Lower lobe of right lung (tissue), 2 donors: Measurements from ENCODE around the gene ELF2. TPM values are rescaled to one million over a fixed set of nuclear protein-coding genes. Genes with fewer than 3 reads are reported as not detected.
A peak's percentile ranks its signal among the peaks of the same experiment; 100 is the strongest.
"Not testable (repeated sequence)": the region's sequence is repeated elsewhere in the genome, so short reads cannot be mapped to it uniquely, and the experiment has no call there.

ENCODE experiments used
- ATAC-seq, 2 donors: fragments of 200-7000 bp; cut with Tn5 transposase; one replicate each; pipeline ENCODE4 v1.9.1; 2020 to 2022; ENCODE audit warnings: mild to moderate bottlenecking in 2 of 2, moderate library complexity in 2 of 2
- DNase-seq: peaks from one replicate; pipeline ENCODE4 v3.0.0-alpha.2; 2020
- H3K27ac ChIP-seq: fragments of 200-600 bp; one replicate; pipeline ENCODE4 v1.8.0; 2022
- H3K27me3 ChIP-seq: fragments of 200-600 bp; one replicate; pipeline ENCODE4 v1.8.0; 2022; ENCODE audit warnings: low read depth
- H3K36me3 ChIP-seq: fragments of 200-600 bp; one replicate; pipeline ENCODE4 v1.8.0; 2022; ENCODE audit warnings: mild to moderate bottlenecking
- H3K4me1 ChIP-seq: fragments of 200-600 bp; one replicate; pipeline ENCODE4 v1.8.0; 2022
- H3K4me3 ChIP-seq: fragments of 200-600 bp; one replicate; pipeline ENCODE4 v1.8.0; 2022; ENCODE audit warnings: mild to moderate bottlenecking
- H3K9me3 ChIP-seq: fragments of 200-600 bp; one replicate; pipeline ENCODE4 v1.8.0; 2022
- intact Hi-C: fragments of 100-400 bp; cut with DNase I; formaldehyde crosslinking; loops from one replicate; pipeline ENCODE4 v1.11.0; 2022
- total RNA-seq: library from RNA; stranded (reverse); fragmentation: NEBNext Ultra II Directional; extraction: Animal tissue kit (Norgen Biotek cat#: 25700); gene quantifications from one replicate; pipeline ENCODE4 v1.2.1, GENCODE V29; 2021
- TF ChIP-seq, protein P1 (sequence below): fragments of 200-600 bp; IDR thresholded peaks from one replicate; pipeline ENCODE4 v1.8.0; 2022; ENCODE audit warnings: antibody characterized with exemption, mild to moderate bottlenecking
- donor health status: DM: no; HTN: yes; CAD: no; lungs with severe emphysema.

The ELF2 gene
- total RNA-seq, 1 donor from 2014 or later: 54.0 TPM

DNA sequence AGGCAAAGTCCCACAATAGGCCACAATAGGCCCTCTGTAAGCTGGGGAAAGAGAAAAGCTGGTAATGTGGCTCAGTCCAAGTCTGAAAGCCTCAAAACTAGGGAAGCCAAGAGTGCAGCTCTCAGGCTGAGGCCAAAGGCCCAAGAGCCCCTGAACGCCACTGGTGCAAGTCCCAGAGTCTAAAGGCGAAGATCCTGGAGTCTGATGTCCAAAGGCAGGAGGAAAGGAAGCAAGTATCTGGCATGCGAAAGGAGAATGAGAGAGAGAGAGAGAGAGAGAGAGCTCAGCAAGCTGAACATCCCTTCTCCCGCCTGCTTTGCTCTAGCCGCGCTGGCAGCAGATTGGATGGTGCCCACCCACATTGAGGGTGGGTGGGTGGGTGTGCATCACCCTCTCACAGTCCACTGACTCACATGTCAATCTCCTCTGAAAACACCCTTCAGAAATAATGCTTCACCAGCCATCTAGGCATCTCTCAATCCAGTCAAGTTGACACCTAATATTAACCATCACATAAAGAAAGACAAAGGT, 30.9 kb upstream of the ELF2 start:
- no peaks in the 10 kb centered on the region for H3K36me3 ChIP-seq
- ATAC-seq (peak; percentile 57 to 62), DNase-seq (no peak)
- no peaks in the 10 kb centered on the region for H3K9me3 ChIP-seq
- intact Hi-C loops: no loop called here
- H3K4me1 ChIP-seq: no peaks in the 10 kb centered on the region
- TF ChIP-seq, protein P1, sequence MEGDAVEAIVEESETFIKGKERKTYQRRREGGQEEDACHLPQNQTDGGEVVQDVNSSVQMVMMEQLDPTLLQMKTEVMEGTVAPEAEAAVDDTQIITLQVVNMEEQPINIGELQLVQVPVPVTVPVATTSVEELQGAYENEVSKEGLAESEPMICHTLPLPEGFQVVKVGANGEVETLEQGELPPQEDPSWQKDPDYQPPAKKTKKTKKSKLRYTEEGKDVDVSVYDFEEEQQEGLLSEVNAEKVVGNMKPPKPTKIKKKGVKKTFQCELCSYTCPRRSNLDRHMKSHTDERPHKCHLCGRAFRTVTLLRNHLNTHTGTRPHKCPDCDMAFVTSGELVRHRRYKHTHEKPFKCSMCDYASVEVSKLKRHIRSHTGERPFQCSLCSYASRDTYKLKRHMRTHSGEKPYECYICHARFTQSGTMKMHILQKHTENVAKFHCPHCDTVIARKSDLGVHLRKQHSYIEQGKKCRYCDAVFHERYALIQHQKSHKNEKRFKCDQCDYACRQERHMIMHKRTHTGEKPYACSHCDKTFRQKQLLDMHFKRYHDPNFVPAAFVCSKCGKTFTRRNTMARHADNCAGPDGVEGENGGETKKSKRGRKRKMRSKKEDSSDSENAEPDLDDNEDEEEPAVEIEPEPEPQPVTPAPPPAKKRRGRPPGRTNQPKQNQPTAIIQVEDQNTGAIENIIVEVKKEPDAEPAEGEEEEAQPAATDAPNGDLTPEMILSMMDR: no peak
- H3K4me3 ChIP-seq: no peak overlapping the region
- H3K27me3 ChIP-seq: no peaks in the 10 kb centered on the region
- H3K27ac ChIP-seq: peak overlapping the region; percentile 25

DNA sequence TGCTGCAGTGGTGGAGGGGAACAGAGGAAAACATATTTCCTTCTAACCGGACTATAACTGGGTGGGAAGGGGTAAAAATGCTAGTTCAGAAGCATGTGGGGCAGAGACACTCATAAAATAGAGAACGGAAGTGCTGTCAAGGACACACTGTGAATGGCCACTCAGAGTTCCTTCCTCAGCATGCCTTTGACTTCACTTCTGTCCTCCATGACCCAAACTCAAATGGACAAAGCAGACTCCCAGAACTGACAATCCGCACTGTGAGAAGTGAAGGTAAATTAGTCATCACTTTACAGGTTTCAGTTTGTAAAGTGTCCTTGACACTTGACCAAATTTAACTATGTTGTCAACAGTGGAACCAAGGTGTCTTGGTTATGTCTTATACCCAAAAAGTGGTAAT, 30.2 kb upstream of the ELF2 start:
- no peak overlapping the region for H3K4me3 ChIP-seq
- no peaks in the 10 kb centered on the region for H3K36me3 ChIP-seq
- DNase-seq (no peak), ATAC-seq (peak; percentile 16 to 36)
- H3K4me1 ChIP-seq: no peaks in the 10 kb centered on the region
- H3K27me3 ChIP-seq: no peaks in the 10 kb centered on the region
- intact Hi-C loops: no loop called here
- no peaks in the 10 kb centered on the region for H3K9me3 ChIP-seq
- TF ChIP-seq, protein P1: no peak
- peak overlapping the region; percentile 25 for H3K27ac ChIP-seq

DNA sequence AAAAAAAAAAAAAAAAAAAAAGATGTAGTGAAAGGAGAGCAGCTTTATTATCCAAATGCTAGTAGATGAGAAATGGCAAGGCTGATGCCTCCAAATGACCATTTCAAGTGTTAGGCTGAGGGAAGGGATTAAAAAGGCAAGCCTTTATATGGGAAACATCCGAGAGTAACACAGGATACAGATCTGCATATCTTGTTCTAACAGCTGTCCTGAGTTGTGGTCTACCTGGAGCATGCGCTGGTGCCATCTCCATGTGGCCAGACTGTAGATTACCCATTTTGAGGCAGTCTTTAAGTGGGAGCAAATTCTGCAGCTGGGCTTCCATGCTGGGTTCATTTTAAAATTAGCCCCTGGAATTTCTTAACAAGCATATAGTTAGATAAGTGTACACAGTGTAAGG, 26.0 kb upstream of the ELF2 start:
- DNase-seq (no peak), ATAC-seq (no peak)
- no peaks in the 10 kb centered on the region for H3K36me3 ChIP-seq
- intact Hi-C loops: no loop called here
- H3K9me3 ChIP-seq: no peaks in the 10 kb centered on the region
- no peak overlapping the region for H3K4me3 ChIP-seq
- TF ChIP-seq, protein P1: no peak
- no peaks in the 10 kb centered on the region for H3K4me1 ChIP-seq
- no peaks in the 10 kb centered on the region for H3K27me3 ChIP-seq
- H3K27ac ChIP-seq: no peak overlapping the region

DNA sequence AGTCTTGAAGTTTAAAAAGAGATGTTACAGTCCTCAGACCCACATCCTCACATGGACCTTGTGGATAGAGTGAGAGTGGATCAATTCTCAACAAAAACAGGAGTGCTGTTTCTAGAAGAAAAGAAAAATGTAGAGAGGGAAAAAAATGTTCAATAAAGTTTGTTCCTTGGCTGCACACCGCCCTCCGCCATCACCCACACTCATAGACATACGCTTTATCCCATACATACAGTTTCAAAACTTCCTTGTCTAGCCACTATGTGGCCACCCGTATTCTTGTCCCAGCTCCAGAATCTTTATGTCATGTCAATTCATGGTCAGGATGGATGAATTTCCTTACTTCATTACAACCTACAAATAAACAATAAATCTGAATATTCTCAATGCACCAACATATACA, 23.5 kb upstream of the ELF2 start:
- TF ChIP-seq, protein P1: no peak
- intact Hi-C loops: no loop called here

DNA sequence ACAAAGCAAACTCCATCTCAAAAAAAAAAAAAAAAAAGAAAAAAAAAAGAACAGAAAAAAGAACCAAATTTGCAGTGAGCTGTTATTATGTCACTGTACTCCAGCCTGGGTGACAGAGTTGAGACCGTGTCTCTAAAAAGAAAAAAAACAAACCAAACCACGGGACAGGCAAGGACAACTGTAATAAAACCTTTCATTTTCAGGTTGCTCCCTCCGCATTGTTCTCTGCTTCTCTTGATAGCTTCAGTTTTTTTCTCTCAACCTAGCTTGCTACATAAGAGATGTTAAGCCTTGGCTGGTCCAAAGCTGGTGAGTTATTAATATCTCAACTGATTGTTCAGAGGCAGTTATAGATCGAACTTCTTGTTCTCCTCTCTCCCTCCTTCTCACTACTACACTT, 23.1 kb upstream of the ELF2 start:
- Histone ChIP-seq H3K4me3 (no peak overlapping the region), H3K27me3 (no peaks in the 10 kb centered on the region), H3K4me1 (no peaks in the 10 kb centered on the region), H3K9me3 (no peaks in the 10 kb centered on the region), H3K36me3 (no peaks in the 10 kb centered on the region), H3K27ac (no peak overlapping the region)
- DNase-seq (no peak), ATAC-seq (no peak)
- intact Hi-C loops: no loop called here
- TF ChIP-seq, protein P1: no peak

More for the DNA sequence above, 23.5 kb upstream of the ELF2 start:
- H3K9me3 ChIP-seq: no peaks in the 10 kb centered on the region
- no peak for DNase-seq
- no peaks in the 10 kb centered on the region for H3K27me3 ChIP-seq
- H3K36me3 ChIP-seq: no peaks in the 10 kb centered on the region
- H3K4me3 ChIP-seq: no peak overlapping the region
- H3K27ac ChIP-seq: no peak overlapping the region
- ATAC-seq: no peak
- H3K4me1 ChIP-seq: no peaks in the 10 kb centered on the region

DNA sequence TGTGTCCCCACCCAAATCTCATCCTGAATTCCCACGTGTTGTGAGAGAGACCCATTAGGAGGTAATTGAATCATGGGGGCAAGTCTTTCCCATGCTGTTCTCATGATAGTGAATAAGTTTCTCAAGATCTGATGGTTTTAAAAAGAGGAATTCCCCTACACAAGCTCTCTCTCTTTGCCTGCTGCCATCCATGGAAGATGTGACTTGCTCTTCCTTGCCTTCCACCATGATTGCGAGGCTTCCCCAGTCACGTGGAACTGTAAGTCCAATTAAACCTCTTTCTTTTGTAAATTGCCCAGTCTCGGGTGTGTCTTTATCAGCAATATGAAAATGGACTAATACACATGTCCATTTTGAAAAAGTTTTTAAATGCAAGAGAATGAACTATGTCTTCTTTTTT, 20.2 kb upstream of the ELF2 start:
- H3K27me3 ChIP-seq, H3K4me3 ChIP-seq, H3K9me3 ChIP-seq, DNase-seq, intact Hi-C loops, H3K4me1 ChIP-seq, H3K36me3 ChIP-seq, H3K27ac ChIP-seq, ATAC-seq: not testable (repeated sequence)
